ENCODE data around the gene TWF2. TPM values are rescaled to one million over a fixed set of nuclear protein-coding genes. Genes with fewer than 3 reads are reported as not detected.

The TWF2 gene
- total and polyA plus RNA-seq, 2 donors from 2014 or later, result 44.0 to 59.9 TPM

GRCh38 chr3:52248816-52249547 lies 10.0 kb upstream of the TWF2 start:
- TF ChIP-seq, protein P1, sequence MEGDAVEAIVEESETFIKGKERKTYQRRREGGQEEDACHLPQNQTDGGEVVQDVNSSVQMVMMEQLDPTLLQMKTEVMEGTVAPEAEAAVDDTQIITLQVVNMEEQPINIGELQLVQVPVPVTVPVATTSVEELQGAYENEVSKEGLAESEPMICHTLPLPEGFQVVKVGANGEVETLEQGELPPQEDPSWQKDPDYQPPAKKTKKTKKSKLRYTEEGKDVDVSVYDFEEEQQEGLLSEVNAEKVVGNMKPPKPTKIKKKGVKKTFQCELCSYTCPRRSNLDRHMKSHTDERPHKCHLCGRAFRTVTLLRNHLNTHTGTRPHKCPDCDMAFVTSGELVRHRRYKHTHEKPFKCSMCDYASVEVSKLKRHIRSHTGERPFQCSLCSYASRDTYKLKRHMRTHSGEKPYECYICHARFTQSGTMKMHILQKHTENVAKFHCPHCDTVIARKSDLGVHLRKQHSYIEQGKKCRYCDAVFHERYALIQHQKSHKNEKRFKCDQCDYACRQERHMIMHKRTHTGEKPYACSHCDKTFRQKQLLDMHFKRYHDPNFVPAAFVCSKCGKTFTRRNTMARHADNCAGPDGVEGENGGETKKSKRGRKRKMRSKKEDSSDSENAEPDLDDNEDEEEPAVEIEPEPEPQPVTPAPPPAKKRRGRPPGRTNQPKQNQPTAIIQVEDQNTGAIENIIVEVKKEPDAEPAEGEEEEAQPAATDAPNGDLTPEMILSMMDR (IDR thresholded peaks at IDR 0.05; ENCODE audit: borderline replicate concordance, extremely low read depth, insufficient read depth), result no peak

GRCh38 chr3:52248165-52248541 lies 9.2 kb upstream of the TWF2 start:
- Histone ChIP-seq H3K4me1 (ENCODE audit: control insufficient read depth in 2 of 3, insufficient read depth in 2 of 3, low read depth in 1 of 3, low read length in 3 of 3) (peaks cover 0 to 10% (median under 1%) of the 10 kb centered on the region in 3 donors), H3K27ac (ENCODE audit: low read depth in 2 of 2, low read length in 2 of 2) (no peak overlapping the region), H3K36me3 (ENCODE audit: control insufficient read depth in 2 of 3, insufficient read depth in 3 of 3, low read length in 3 of 3) (peaks cover 0 to 9% (median 0%) of the 10 kb centered on the region in 3 donors), H3K4me3 (ENCODE audit: low read length in 3 of 3) (no peak overlapping the region), H3K9ac (ENCODE audit: low read length in 3 of 3) (no peak overlapping the region), H3K9me3 (ENCODE audit: control insufficient read depth in 2 of 3, insufficient read depth in 1 of 3, low read length in 3 of 3) (no peaks in the 10 kb centered on the region), H3K27me3 (ENCODE audit: control insufficient read depth, insufficient read depth, low read length) (no peaks in the 10 kb centered on the region)
- FAIRE-seq, result no peak
- intact Hi-C loops (cut with DNase I), result no loop called here
- TF ChIP-seq, protein P1 (IDR thresholded peaks at IDR 0.05; ENCODE audit: borderline replicate concordance, extremely low read depth, insufficient read depth), result no peak
- DNase-seq, result peak in 1 of 5 donors; percentile 54

More at GRCh38 chr3:52248816-52249547, 10.0 kb upstream of the TWF2 start:
- Histone ChIP-seq H3K27ac (ENCODE audit: low read depth in 2 of 2, low read length in 2 of 2) (no peak overlapping the region), H3K4me3 (ENCODE audit: low read length in 3 of 3) (no peak overlapping the region), H3K9ac (ENCODE audit: low read length in 3 of 3) (no peak overlapping the region), H3K9me3 (ENCODE audit: control insufficient read depth in 2 of 3, insufficient read depth in 1 of 3, low read length in 3 of 3) (no peaks in the 10 kb centered on the region), H3K4me1 (ENCODE audit: control insufficient read depth in 2 of 3, insufficient read depth in 2 of 3, low read depth in 1 of 3, low read length in 3 of 3) (peaks cover 0 to 18% (median 6%) of the 10 kb centered on the region in 3 donors), H3K36me3 (ENCODE audit: control insufficient read depth in 2 of 3, insufficient read depth in 3 of 3, low read length in 3 of 3) (peaks cover 0 to 9% (median 5%) of the 10 kb centered on the region in 3 donors), H3K27me3 (ENCODE audit: control insufficient read depth, insufficient read depth, low read length) (no peaks in the 10 kb centered on the region)
- no peak for FAIRE-seq
- peak in 2 of 5 donors; percentile 47 to 80 for DNase-seq
- intact Hi-C loops (cut with DNase I), result no loop called here

DNA sequence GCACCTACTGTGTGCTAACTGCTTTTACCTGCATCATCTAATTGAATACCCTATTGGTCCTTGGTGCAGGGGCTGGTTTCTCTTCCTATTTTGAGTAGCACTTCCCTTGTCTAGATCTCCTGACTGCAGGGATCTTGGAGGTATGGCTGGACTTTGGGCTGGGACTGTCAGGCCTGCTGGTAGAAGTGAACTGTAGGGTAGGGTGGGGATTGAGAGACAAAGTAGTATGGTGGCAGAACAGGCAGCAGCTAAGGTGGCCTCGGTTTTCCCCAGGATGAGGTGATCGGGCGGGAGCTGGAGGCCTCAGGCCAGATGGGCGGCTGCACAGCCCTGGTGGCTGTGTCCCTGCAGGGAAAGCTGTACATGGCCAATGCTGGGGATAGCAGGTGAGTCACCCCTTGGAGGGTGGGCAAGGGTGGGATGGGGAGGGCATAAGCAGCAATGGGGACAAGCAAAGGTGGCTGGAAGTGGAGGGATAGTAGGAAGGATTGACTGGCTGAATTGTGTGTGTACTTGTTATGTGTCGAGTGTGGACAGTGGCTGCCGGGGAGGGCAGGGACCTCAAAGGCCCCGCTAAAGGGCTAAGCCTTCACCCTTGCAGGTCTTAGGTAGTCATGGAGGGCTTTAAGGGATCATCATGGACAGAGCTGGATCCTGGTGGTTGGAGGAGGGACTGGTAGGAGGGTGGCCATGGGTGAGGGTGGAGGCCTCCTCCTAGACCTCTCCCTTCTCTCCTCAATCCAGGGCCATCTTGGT lies 8.6 kb upstream of the TWF2 start:
- Histone ChIP-seq H3K4me1 (ENCODE audit: control insufficient read depth in 2 of 3, insufficient read depth in 2 of 3, low read depth in 1 of 3, low read length in 3 of 3) (peaks cover 0 to 8% (median 0%) of the 10 kb centered on the region in 3 donors), H3K9me3 (ENCODE audit: control insufficient read depth in 2 of 3, insufficient read depth in 1 of 3, low read length in 3 of 3) (no peaks in the 10 kb centered on the region), H3K27ac (ENCODE audit: low read depth in 2 of 2, low read length in 2 of 2) (no peak overlapping the region), H3K27me3 (ENCODE audit: control insufficient read depth, insufficient read depth, low read length) (no peaks in the 10 kb centered on the region), H3K9ac (ENCODE audit: low read length in 3 of 3) (no peak overlapping the region), H3K36me3 (ENCODE audit: control insufficient read depth in 2 of 3, insufficient read depth in 3 of 3, low read length in 3 of 3) (peaks cover 0 to 9% (median 0%) of the 10 kb centered on the region in 3 donors), H3K4me3 (ENCODE audit: low read length in 3 of 3) (no peak overlapping the region)
- no peak for FAIRE-seq
- intact Hi-C loops (cut with DNase I), result no loop called here
- DNase-seq, result peak in 1 of 5 donors; percentile 66
- TF ChIP-seq, protein P1 (IDR thresholded peaks at IDR 0.05; ENCODE audit: borderline replicate concordance, extremely low read depth, insufficient read depth), result no peak
